OCI-LY7 (cell line): Measurements from ENCODE around the gene IL9R.

Experiments
- CTCF ChIP-seq: fragments of 200-600 bp; sonication (generic); conservative IDR thresholded peaks from 2 replicates; pipeline ENCODE4 v1.5.1; 2014; ENCODE audit warnings: mild to moderate bottlenecking, antibody characterized with exemption, low read length, moderate library complexity, mixed read lengths
- EZH2phosphoT487 ChIP-seq: fragments of 200-600 bp; sonication (generic); IDR thresholded peaks from 2 replicates; pipeline ENCODE4 v1.6.1; 2018; ENCODE audit warnings: low read depth, borderline replicate concordance, mild to moderate bottlenecking, mixed run types, antibody characterized with exemption, low read length, moderate library complexity, mixed read lengths

- TF ChIP-seq EZH2phosphoT487, result no peak
- TF ChIP-seq CTCF, result no peak
Observed at GRCh38 chrX:155983326-155983725, 14.2 kb upstream of the IL9R start.
